ENCODE data around the gene TIGD4. TPM values are rescaled to one million over a fixed set of nuclear protein-coding genes. Genes with fewer than 3 reads are reported as not detected.
A peak's percentile ranks its signal among the peaks of the same experiment; 100 is the strongest.

The TIGD4 gene
- total and polyA plus RNA-seq, 2 of the 13 experiments (the other 11 are each of a cell fraction or from before 2014, with no cell fraction given), result 0.15 to 0.62 TPM

DNA sequence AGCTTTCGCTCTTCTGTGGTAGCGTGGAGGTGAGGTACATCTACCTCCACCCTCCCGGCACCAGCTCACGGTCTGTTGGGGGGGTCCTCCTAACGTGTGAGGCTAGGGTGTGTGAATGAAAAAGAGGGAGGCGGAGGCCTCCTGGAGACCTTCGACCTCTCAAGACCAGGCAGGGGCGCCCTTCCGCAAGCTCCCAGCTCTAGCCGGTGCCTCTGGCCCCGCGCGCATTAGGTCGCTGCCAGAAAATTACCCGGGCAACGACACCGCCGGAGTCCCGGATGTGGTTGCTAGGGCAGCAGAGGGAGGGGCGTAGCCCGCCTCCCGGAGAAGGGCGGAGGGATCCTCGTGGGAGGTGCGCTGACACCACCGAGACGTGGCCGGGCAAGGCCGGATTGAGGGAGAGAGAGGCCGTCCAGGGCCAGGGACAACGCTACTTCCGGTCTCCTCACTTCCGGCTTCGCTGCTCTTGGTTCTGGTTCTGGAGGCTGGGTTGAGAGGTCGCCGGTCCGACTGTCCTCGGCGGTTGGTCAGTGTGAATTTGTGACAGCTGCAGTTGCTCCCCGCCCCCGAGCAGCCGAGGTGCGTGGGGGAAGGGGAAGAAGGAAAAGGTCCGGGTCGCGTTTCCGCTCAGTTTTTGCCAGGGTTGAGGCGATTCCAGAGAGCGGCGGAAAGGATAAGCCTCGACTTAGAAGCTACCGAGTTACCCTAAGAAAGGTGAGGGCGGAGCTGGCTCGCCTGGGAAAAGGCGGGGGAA is at the start of gene TIGD4, which contains the start of gene ARFIP1 (continued):
- TF ChIP-seq FOXM1 (CRISPR knock-in tag; IDR thresholded peaks at IDR 0.05) (no peak), JARID2 (CRISPR knock-in tag; IDR thresholded peaks at IDR 0.05; ENCODE audit: insufficient replicate concordance) (peak; percentile 46), ZNF652 (CRISPR knock-in tag; IDR thresholded peaks at IDR 0.05; ENCODE audit: borderline replicate concordance, low read depth) (no peak), KLF11 (CRISPR knock-in tag; IDR thresholded peaks at IDR 0.05) (no peak), ZNF530 (CRISPR knock-in tag; IDR thresholded peaks at IDR 0.05; ENCODE audit: low read depth) (no peak), RARA (CRISPR knock-in tag; IDR thresholded peaks at IDR 0.05) (no peak), HNRNPH1 (optimal IDR thresholded peaks at IDR 0.05; ENCODE audit: low read depth, low read length) (no peak), ZNF616 (CRISPR knock-in tag; IDR thresholded peaks at IDR 0.05; ENCODE audit: low read depth) (no peak), ZNF75D (CRISPR knock-in tag; IDR thresholded peaks at IDR 0.05; ENCODE audit: borderline replicate concordance) (no peak), ZNF121 (CRISPR knock-in tag; IDR thresholded peaks at IDR 0.05) (no peak), KLF12 (CRISPR knock-in tag; IDR thresholded peaks at IDR 0.05; ENCODE audit: borderline replicate concordance) (peak; percentile 77; the same call in 1 of the 2 replicates)
- TF ChIP-seq, protein P1, sequence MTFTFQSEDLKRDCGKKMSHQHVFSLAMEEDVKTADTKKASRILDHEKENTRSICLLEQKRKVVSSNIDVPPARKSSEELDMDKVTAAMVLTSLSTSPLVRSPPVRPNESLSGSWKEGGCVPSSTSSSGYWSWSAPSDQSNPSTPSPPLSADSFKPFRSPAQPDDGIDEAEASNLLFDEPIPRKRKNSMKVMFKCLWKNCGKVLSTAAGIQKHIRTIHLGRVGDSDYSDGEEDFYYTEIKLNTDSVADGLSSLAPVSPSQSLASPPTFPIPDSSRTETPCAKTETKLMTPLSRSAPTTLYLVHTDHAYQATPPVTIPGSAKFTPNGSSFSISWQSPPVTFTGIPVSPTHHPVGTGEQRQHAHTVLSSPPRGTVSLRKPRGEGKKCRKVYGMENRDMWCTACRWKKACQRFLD (CRISPR knock-in tag; IDR thresholded peaks at IDR 0.05; ENCODE audit: borderline replicate concordance), result no peak
- TF ChIP-seq, protein P2, sequence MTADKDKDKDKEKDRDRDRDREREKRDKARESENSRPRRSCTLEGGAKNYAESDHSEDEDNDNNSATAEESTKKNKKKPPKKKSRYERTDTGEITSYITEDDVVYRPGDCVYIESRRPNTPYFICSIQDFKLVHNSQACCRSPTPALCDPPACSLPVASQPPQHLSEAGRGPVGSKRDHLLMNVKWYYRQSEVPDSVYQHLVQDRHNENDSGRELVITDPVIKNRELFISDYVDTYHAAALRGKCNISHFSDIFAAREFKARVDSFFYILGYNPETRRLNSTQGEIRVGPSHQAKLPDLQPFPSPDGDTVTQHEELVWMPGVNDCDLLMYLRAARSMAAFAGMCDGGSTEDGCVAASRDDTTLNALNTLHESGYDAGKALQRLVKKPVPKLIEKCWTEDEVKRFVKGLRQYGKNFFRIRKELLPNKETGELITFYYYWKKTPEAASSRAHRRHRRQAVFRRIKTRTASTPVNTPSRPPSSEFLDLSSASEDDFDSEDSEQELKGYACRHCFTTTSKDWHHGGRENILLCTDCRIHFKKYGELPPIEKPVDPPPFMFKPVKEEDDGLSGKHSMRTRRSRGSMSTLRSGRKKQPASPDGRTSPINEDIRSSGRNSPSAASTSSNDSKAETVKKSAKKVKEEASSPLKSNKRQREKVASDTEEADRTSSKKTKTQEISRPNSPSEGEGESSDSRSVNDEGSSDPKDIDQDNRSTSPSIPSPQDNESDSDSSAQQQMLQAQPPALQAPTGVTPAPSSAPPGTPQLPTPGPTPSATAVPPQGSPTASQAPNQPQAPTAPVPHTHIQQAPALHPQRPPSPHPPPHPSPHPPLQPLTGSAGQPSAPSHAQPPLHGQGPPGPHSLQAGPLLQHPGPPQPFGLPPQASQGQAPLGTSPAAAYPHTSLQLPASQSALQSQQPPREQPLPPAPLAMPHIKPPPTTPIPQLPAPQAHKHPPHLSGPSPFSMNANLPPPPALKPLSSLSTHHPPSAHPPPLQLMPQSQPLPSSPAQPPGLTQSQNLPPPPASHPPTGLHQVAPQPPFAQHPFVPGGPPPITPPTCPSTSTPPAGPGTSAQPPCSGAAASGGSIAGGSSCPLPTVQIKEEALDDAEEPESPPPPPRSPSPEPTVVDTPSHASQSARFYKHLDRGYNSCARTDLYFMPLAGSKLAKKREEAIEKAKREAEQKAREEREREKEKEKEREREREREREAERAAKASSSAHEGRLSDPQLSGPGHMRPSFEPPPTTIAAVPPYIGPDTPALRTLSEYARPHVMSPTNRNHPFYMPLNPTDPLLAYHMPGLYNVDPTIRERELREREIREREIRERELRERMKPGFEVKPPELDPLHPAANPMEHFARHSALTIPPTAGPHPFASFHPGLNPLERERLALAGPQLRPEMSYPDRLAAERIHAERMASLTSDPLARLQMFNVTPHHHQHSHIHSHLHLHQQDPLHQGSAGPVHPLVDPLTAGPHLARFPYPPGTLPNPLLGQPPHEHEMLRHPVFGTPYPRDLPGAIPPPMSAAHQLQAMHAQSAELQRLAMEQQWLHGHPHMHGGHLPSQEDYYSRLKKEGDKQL (CRISPR knock-in tag; IDR thresholded peaks at IDR 0.05; ENCODE audit: low read depth), result no peak
- TF ChIP-seq, protein P3, sequence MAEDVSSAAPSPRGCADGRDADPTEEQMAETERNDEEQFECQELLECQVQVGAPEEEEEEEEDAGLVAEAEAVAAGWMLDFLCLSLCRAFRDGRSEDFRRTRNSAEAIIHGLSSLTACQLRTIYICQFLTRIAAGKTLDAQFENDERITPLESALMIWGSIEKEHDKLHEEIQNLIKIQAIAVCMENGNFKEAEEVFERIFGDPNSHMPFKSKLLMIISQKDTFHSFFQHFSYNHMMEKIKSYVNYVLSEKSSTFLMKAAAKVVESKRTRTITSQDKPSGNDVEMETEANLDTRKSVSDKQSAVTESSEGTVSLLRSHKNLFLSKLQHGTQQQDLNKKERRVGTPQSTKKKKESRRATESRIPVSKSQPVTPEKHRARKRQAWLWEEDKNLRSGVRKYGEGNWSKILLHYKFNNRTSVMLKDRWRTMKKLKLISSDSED (CRISPR knock-in tag; IDR thresholded peaks at IDR 0.05), result no peak
- TF ChIP-seq, protein P4, sequence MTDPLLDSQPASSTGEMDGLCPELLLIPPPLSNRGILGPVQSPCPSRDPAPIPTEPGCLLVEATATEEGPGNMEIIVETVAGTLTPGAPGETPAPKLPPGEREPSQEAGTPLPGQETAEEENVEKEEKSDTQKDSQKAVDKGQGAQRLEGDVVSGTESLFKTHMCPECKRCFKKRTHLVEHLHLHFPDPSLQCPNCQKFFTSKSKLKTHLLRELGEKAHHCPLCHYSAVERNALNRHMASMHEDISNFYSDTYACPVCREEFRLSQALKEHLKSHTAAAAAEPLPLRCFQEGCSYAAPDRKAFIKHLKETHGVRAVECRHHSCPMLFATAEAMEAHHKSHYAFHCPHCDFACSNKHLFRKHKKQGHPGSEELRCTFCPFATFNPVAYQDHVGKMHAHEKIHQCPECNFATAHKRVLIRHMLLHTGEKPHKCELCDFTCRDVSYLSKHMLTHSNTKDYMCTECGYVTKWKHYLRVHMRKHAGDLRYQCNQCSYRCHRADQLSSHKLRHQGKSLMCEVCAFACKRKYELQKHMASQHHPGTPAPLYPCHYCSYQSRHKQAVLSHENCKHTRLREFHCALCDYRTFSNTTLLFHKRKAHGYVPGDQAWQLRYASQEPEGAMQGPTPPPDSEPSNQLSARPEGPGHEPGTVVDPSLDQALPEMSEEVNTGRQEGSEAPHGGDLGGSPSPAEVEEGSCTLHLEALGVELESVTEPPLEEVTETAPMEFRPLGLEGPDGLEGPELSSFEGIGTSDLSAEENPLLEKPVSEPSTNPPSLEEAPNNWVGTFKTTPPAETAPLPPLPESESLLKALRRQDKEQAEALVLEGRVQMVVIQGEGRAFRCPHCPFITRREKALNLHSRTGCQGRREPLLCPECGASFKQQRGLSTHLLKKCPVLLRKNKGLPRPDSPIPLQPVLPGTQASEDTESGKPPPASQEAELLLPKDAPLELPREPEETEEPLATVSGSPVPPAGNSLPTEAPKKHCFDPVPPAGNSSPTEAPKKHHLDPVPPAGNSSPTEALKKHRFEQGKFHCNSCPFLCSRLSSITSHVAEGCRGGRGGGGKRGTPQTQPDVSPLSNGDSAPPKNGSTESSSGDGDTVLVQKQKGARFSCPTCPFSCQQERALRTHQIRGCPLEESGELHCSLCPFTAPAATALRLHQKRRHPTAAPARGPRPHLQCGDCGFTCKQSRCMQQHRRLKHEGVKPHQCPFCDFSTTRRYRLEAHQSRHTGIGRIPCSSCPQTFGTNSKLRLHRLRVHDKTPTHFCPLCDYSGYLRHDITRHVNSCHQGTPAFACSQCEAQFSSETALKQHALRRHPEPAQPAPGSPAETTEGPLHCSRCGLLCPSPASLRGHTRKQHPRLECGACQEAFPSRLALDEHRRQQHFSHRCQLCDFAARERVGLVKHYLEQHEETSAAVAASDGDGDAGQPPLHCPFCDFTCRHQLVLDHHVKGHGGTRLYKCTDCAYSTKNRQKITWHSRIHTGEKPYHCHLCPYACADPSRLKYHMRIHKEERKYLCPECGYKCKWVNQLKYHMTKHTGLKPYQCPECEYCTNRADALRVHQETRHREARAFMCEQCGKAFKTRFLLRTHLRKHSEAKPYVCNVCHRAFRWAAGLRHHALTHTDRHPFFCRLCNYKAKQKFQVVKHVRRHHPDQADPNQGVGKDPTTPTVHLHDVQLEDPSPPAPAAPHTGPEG (CRISPR knock-in tag; IDR thresholded peaks at IDR 0.05), result peak; percentile 92
